Hepatocyte (in vitro differentiated cells): Measurements from ENCODE around the gene GMNC. TPM values are rescaled to one million over a fixed set of nuclear protein-coding genes. Genes with fewer than 3 reads are reported as not detected.

ENCODE experiments used
- DNase-seq: peaks from one replicate; pipeline ENCODE4 v3.0.0-alpha.2; 2016; ENCODE audit warnings: low spot score
- H2AFZ ChIP-seq: fragments of 200-600 bp; sonication (generic); 2 replicates; pipeline ENCODE4 v1.6.0; 2016; ENCODE audit warnings: antibody characterized with exemption, mild to moderate bottlenecking
- H3K27ac ChIP-seq: fragments of 200-600 bp; sonication (generic); 2 replicates; pipeline ENCODE4 v1.5.1; 2016; ENCODE audit warnings: mild to moderate bottlenecking
- H3K27me3 ChIP-seq: fragments of 200-600 bp; sonication (generic); 2 replicates; pipeline ENCODE4 v1.6.1; 2016
- H3K36me3 ChIP-seq: fragments of 200-600 bp; sonication (generic); replicated peaks from 2 replicates; pipeline ENCODE4 v1.5.1; 2016; ENCODE audit warnings: low read depth; ENCODE audit not compliant: insufficient read depth
- H3K4me1 ChIP-seq: fragments of 200-600 bp; sonication (generic); 2 replicates; pipeline ENCODE4 v1.5.1; 2016; ENCODE audit warnings: mild to moderate bottlenecking, moderate library complexity; ENCODE audit not compliant: insufficient read depth
- H3K4me2 ChIP-seq: fragments of 200-600 bp; sonication (generic); 2 replicates; pipeline ENCODE4 v1.6.0; 2016
- H3K4me3 ChIP-seq: fragments of 200-600 bp; sonication (generic); 2 replicates; pipeline ENCODE4 v1.5.1; 2016; ENCODE audit warnings: mild to moderate bottlenecking
- H3K79me2 ChIP-seq: fragments of 200-600 bp; sonication (generic); 2 replicates; pipeline ENCODE4 v1.6.0; 2017; ENCODE audit warnings: mild to moderate bottlenecking
- H3K9me2 ChIP-seq: fragments of 200-600 bp; sonication (generic); replicated peaks from 2 replicates; pipeline ENCODE4 v1.6.0; 2017; ENCODE audit warnings: mild to moderate bottlenecking; ENCODE audit not compliant: insufficient read depth
- H3K9me3 ChIP-seq: fragments of 200-600 bp; sonication (generic); 2 replicates; pipeline ENCODE4 v1.5.1; 2016; ENCODE audit warnings: low read depth, mild to moderate bottlenecking
- H4K20me1 ChIP-seq: fragments of 200-600 bp; sonication (generic); 2 replicates; pipeline ENCODE4 v1.6.0; 2016; ENCODE audit warnings: mild to moderate bottlenecking; ENCODE audit not compliant: insufficient read depth, poor library complexity, severe bottlenecking
- EZH2 ChIP-seq: fragments of 200-600 bp; sonication (generic); IDR thresholded peaks from 2 replicates; pipeline ENCODE4 v1.6.1; 2016; ENCODE audit warnings: antibody characterized with exemption, mild to moderate bottlenecking, borderline replicate concordance
- EZH2phosphoT487 ChIP-seq: fragments of 200-600 bp; sonication (generic); IDR thresholded peaks from one replicate; pipeline ENCODE4 v1.6.1; 2018; ENCODE audit warnings: antibody characterized with exemption, mild to moderate bottlenecking, low read depth, moderate library complexity; ENCODE audit not compliant: unreplicated experiment, severe bottlenecking
- WGBS: methylation state at CpG from one replicate; pipeline ENCODE4 v1.1.6; 2016; ENCODE audit warnings: low lambda C conversion rate; ENCODE audit errors: missing lambda C conversion rate; 5-methylcytosine and 5-hydroxymethylcytosine counted together
- polyA plus RNA-seq: library from polyadenylated mRNA; unstranded; fragments of >200 nt; fragmentation: Nextera tagmentation; extraction: Ambion mirVana; gene quantifications from 2 replicates; pipeline ENCODE4 v1.2.1, GENCODE V29; 2016
- total RNA-seq: library from RNA; depleted of rRNA; stranded (reverse); fragments of >200 nt; gene quantifications from 2 replicates; pipeline ENCODE4 v1.2.3, GENCODE V29; 2014
- TF ChIP-seq, protein P1 (sequence below): fragments of 200-600 bp; sonication (generic); IDR thresholded peaks from 2 replicates; pipeline ENCODE4 v1.5.1; 2016; ENCODE audit warnings: antibody characterized with exemption, mild to moderate bottlenecking; ENCODE audit not compliant: poor library complexity

The GMNC gene
- total and polyA plus RNA-seq, 2 experiments from 2014 or later = 0.86 to 0.90 TPM

DNA sequence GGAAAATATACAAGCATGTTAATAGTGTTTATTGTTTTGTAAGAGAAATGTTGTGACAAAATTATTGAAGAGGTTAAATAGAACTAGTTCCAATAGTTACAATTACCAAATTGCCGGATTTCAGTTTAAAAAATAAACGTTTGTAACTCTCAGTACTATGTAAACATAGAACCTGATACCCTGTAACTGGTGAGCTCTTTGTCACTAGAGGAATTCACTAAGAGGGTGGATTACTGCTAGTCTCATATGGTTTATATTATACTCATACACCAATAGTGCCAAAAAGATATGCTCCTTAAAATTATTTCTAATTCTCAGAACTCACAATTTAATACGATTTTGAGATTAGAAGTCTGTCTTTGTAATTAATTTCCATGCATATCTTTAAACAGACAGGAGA is 7.6 kb upstream of the GMNC start:
- no peak overlapping the region for H3K4me3 ChIP-seq
- H3K9me3 ChIP-seq = no peaks in the 10 kb centered on the region
- no peak overlapping the region for H3K27ac ChIP-seq
- DNase-seq = no peak
- WGBS = 44% methylated on average over 3 of the region's 3 CpGs
- H3K4me2 ChIP-seq = no peak overlapping the region
- peaks cover under 1% of the 10 kb centered on the region for H3K4me1 ChIP-seq
- H2AFZ ChIP-seq = no peak overlapping the region
- no peaks in the 10 kb centered on the region for H3K36me3 ChIP-seq
- no peaks in the 10 kb centered on the region for H3K27me3 ChIP-seq
- no peak for TF ChIP-seq EZH2
- TF ChIP-seq, protein P1, sequence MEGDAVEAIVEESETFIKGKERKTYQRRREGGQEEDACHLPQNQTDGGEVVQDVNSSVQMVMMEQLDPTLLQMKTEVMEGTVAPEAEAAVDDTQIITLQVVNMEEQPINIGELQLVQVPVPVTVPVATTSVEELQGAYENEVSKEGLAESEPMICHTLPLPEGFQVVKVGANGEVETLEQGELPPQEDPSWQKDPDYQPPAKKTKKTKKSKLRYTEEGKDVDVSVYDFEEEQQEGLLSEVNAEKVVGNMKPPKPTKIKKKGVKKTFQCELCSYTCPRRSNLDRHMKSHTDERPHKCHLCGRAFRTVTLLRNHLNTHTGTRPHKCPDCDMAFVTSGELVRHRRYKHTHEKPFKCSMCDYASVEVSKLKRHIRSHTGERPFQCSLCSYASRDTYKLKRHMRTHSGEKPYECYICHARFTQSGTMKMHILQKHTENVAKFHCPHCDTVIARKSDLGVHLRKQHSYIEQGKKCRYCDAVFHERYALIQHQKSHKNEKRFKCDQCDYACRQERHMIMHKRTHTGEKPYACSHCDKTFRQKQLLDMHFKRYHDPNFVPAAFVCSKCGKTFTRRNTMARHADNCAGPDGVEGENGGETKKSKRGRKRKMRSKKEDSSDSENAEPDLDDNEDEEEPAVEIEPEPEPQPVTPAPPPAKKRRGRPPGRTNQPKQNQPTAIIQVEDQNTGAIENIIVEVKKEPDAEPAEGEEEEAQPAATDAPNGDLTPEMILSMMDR = no peak
- TF ChIP-seq EZH2phosphoT487 = no peak
- H4K20me1 ChIP-seq = no peaks in the 10 kb centered on the region
- no peaks in the 10 kb centered on the region for H3K9me2 ChIP-seq
- H3K79me2 ChIP-seq = no peaks in the 10 kb centered on the region

DNA sequence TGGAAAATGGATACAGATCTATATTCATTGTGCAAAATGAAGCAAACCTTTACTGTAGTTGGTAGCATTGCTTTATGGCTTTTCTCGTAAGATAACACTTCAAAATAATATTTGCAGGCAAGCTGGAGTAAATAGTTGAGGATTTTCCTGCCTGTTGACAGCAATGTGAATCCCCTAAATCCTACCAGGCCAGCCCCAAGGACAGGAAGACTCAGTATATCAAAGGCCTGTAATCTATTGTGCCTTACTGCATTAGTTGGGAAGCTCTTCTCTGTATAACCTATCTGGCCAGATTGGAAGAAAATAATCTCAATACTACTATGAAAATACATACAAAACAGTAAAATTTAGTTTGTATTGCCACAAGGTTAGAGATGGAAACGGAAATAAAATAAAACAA is 4.6 kb upstream of the GMNC start:
- no peaks in the 10 kb centered on the region for H3K36me3 ChIP-seq
- peaks cover 5% of the 10 kb centered on the region for H3K4me1 ChIP-seq
- TF ChIP-seq EZH2 (no peak), EZH2phosphoT487 (no peak)
- TF ChIP-seq, protein P1 = no peak
- H3K27me3 ChIP-seq = no peaks in the 10 kb centered on the region
- no peak overlapping the region for H3K27ac ChIP-seq
- DNase-seq = no peak
- H4K20me1 ChIP-seq = no peaks in the 10 kb centered on the region
- H3K9me3 ChIP-seq = no peaks in the 10 kb centered on the region
- no peaks in the 10 kb centered on the region for H3K79me2 ChIP-seq
- no peak overlapping the region for H2AFZ ChIP-seq
- no peak overlapping the region for H3K4me3 ChIP-seq
- H3K9me2 ChIP-seq = no peaks in the 10 kb centered on the region
- 55% methylated on average over 2 of the region's 2 CpGs for WGBS
- H3K4me2 ChIP-seq = no peak overlapping the region

DNA sequence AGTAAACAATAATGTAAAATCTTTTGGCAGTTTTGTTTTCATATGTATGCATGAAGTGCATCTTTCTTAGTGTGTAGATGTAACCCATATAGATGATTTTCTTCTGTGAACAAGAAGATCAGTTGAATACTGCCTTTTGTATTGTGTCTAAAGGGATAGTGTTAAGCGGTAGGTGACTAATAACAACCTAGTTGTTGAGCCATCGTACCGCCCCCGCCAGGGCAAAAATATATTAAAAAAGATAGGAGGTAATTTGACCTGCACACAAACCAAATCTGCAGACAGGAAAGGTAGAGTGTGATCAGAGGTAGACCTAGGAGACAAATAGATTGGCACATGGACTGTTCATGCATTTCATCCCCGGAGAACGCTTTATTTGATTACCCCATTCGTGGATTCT is 3.3 kb upstream of the GMNC start:
- no peaks in the 10 kb centered on the region for H3K79me2 ChIP-seq
- peak; percentile 44 for DNase-seq
- no peaks in the 10 kb centered on the region for H3K9me3 ChIP-seq
- H3K27ac ChIP-seq = peak overlapping the region; percentile 35
- H3K4me2 ChIP-seq = peak overlapping the region; percentile 69
- no peaks in the 10 kb centered on the region for H3K36me3 ChIP-seq
- H3K27me3 ChIP-seq = peaks cover 9% of the 10 kb centered on the region
- H2AFZ ChIP-seq = no peak overlapping the region
- WGBS = 47% methylated on average over 7 of the region's 7 CpGs
- H4K20me1 ChIP-seq = no peaks in the 10 kb centered on the region
- H3K4me1 ChIP-seq = peaks cover 5% of the 10 kb centered on the region
- H3K9me2 ChIP-seq = no peaks in the 10 kb centered on the region
- TF ChIP-seq EZH2phosphoT487 (no peak), EZH2 (no peak)
- TF ChIP-seq, protein P1 = peak; percentile 22
- H3K4me3 ChIP-seq = no peak overlapping the region

DNA sequence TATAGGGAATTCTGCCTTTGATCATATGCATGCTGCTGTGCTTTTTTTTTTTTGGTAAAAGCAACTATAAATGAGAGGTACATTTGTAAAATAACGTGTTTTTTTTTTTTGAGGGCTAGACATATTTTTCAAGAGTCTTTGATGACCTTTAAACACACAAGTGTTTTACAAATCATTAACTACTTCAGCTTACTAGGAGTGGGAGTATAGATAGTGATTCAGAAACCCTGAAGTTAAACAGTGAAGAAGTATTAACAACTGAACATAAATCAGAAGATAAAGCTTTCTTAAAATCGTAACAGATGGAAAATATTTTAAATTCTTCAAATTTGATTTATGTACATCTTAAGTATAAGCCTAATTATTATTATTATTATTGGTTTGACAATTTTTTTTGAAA is 2.9 kb upstream of the GMNC start:
- H3K27ac ChIP-seq = peak overlapping the region; percentile 35
- peaks cover 5% of the 10 kb centered on the region for H3K4me1 ChIP-seq
- 13% methylated on average over 2 of the region's 2 CpGs for WGBS
- no peak overlapping the region for H3K4me3 ChIP-seq
- H2AFZ ChIP-seq = no peak overlapping the region
- H3K4me2 ChIP-seq = peak overlapping the region; percentile 69
- no peaks in the 10 kb centered on the region for H3K79me2 ChIP-seq
- TF ChIP-seq, protein P1 = no peak
- TF ChIP-seq EZH2phosphoT487 = no peak
- TF ChIP-seq EZH2 = no peak
- H3K9me3 ChIP-seq = no peaks in the 10 kb centered on the region
- no peaks in the 10 kb centered on the region for H4K20me1 ChIP-seq
- peaks cover 9% of the 10 kb centered on the region for H3K27me3 ChIP-seq
- DNase-seq = no peak
- no peaks in the 10 kb centered on the region for H3K9me2 ChIP-seq
- H3K36me3 ChIP-seq = no peaks in the 10 kb centered on the region
